ENCODE measurements around the gene XRCC5.

- no peak for TF ChIP-seq POLR2A (IDR thresholded peaks at IDR 0.05)
- TF ChIP-seq CTCF (IDR thresholded peaks at IDR 0.05), result no peak
Observed at GRCh38 chr2:216192931-216193330, 83.8 kb downstream of the XRCC5 start.

All from testis (tissue), 2 donors.